ENCODE data around the gene AP5M1. TPM values are rescaled to one million over a fixed set of nuclear protein-coding genes. Genes with fewer than 3 reads are reported as not detected.

AP5M1 gene
- total RNA-seq: 13.3 and 38.9 TPM in 2 replicates

GRCh38 chr14:57268161-57269069 lies at the start of gene AP5M1, which contains the start of gene EXOC5:
TSS of gene AP5M1 (plus strand) at chr14:57268971. CDS start at chr14:57269315, 344 bp downstream.
TSS of gene EXOC5 (minus strand) at chr14:57268905. CDS start at chr14:57268648, 257 bp downstream.

Other genes starting within 250 kb of the AP5M1 start
- 45.1 and 78.3 TPM in 2 replicates for gene EXOC5, start 66 bp upstream of the AP5M1 start, total RNA-seq
- gene NAA30, start 121.6 kb downstream of the AP5M1 start, total RNA-seq: 29.4 and 31.4 TPM in 2 replicates
- not detected in 2 replicates for gene CCDC198, start 224.9 kb downstream of the AP5M1 start, total RNA-seq

Measured in nasal cavity respiratory epithelium epithelial cell of viscerocranial mucosa (primary cell).